ENCODE results near the gene TAS2R60. TPM values are rescaled to one million over a fixed set of nuclear protein-coding genes. Genes with fewer than 3 reads are reported as not detected.

The TAS2R60 gene
- total RNA-seq, 1 donor from 2014 or later, result not detected

DNA sequence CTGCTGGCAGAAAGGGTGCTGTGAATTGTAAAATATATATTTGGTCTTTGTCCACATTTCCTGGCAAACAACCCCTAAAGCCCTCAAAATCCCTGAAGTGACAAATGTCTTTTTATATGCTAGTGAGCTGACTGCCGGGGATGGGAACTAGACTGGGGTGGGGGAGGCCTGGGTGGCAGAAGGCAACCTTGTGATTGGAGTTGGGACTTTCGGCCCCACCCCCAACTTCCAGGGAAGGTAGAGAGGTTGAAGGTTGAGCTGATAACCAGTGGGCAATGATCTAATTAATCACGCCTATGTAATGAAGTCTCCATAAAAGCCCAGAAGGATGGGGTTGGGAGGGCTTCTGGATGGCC lies 37.3 kb upstream of the TAS2R60 start:
- no peaks in the 10 kb centered on the region for H3K79me2 ChIP-seq (ENCODE audit: insufficient read depth, low read length)
- no peak for TF ChIP-seq CTCF (IDR thresholded peaks at IDR 0.05; ENCODE audit: insufficient read depth, low read depth, low read length)
- TF ChIP-seq EZH2 (IDR thresholded peaks at IDR 0.05; ENCODE audit: insufficient read depth, low read length), result no peak
- no peak overlapping the region for H3K9ac ChIP-seq (ENCODE audit: low read length)
- no peak overlapping the region for H3K4me3 Mint-ChIP-seq (ENCODE audit: unreplicated experiment)
- H3K9me3 ChIP-seq (ENCODE audit: insufficient read depth, low read depth, low read length), result no peaks in the 10 kb centered on the region
- H3K36me3 ChIP-seq (ENCODE audit: insufficient read depth, low read length), result no peaks in the 10 kb centered on the region
- peaks cover 11% of the 10 kb centered on the region for H3K4me1 ChIP-seq (ENCODE audit: insufficient read depth, low read length)
- H3K9me3 Mint-ChIP-seq (ENCODE audit: unreplicated experiment), result no peaks in the 10 kb centered on the region
- FAIRE-seq (no peak), DNase-seq (ENCODE audit: low read depth) (no peak)
- H3K27ac ChIP-seq (ENCODE audit: low read depth, low read length), result no peak overlapping the region
- no peak overlapping the region for H2AFZ ChIP-seq (ENCODE audit: low read depth, low read length)
- no peaks in the 10 kb centered on the region for H4K20me1 ChIP-seq (ENCODE audit: insufficient read depth, low read length)
- H3K27ac Mint-ChIP-seq (ENCODE audit: unreplicated experiment), result no peak overlapping the region
- H3K27me3 ChIP-seq (ENCODE audit: insufficient read depth, low read length), result peaks cover 12% of the 10 kb centered on the region
- peaks cover 4% of the 10 kb centered on the region for H3K36me3 Mint-ChIP-seq (ENCODE audit: low read depth, unreplicated experiment)
- H3K27me3 Mint-ChIP-seq (ENCODE audit: low read depth, unreplicated experiment), result peaks cover 14% of the 10 kb centered on the region
- H3K4me2 ChIP-seq (ENCODE audit: low read length), result no peak overlapping the region
- no peak overlapping the region for H3K4me3 ChIP-seq (ENCODE audit: insufficient read depth, low read depth, low read length)
- peaks cover 22% of the 10 kb centered on the region for H3K4me1 Mint-ChIP-seq (ENCODE audit: low read depth, unreplicated experiment)

DNA sequence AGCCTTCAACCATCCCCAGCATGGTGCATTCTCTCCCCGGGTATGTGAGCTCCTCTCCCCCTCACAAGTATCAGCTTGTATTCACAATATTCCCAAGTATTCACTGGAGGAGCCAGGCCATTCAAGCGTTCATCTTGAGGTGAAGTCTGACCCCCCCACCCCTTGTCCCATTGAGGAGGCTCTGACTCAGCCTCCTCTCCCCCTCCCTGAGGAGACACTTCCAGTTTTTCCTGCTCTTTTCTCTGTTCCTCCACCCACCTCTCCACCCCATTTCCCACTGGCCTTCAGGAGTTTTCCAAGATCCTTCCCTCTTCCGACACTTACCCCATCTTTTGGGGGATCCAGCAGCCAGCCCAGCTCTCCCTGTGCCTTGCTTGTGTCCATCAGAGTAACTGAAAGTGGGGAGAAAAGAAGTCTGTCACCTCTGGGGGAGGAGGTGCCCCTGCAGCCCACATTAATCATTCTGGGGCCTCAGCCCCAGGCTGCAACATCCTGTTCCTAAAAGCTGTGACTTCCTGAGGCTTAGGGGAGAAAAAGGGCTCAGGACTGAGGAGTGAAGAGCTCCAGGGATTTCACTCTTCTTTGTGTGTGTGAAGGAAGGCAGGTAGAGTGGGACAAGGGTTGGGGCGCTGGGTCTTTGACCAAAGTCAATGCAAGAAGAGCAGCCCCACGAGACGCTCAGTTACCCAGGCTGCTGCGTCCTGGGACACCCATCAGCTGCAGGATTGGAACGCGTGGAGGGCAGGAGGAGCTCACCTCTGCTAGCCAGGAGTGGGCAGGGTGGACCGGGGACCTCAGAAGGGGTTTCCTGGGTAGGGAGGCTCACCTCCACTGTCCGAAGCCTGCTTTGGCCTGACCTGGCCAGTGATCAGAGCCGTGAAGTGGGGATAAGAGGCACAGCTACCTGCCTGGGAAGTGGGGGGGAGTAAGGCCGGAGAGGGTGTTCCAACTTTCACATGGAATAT lies 35.7 kb upstream of the TAS2R60 start:
- H3K4me1 Mint-ChIP-seq (ENCODE audit: low read depth, unreplicated experiment), result peaks cover 33% of the 10 kb centered on the region
- Histone ChIP-seq H3K27ac (ENCODE audit: low read depth, low read length) (no peak overlapping the region), H3K27me3 (ENCODE audit: insufficient read depth, low read length) (peaks cover 5% of the 10 kb centered on the region), H3K9ac (ENCODE audit: low read length) (no peak overlapping the region), H3K9me3 (ENCODE audit: insufficient read depth, low read depth, low read length) (no peaks in the 10 kb centered on the region), H3K4me1 (ENCODE audit: insufficient read depth, low read length) (peaks cover 11% of the 10 kb centered on the region), H3K79me2 (ENCODE audit: insufficient read depth, low read length) (no peaks in the 10 kb centered on the region), H3K36me3 (ENCODE audit: insufficient read depth, low read length) (no peaks in the 10 kb centered on the region), H4K20me1 (ENCODE audit: insufficient read depth, low read length) (no peaks in the 10 kb centered on the region), H3K4me2 (ENCODE audit: low read length) (peak overlapping the region; percentile 23), H2AFZ (ENCODE audit: low read depth, low read length) (peak overlapping the region; percentile 5), H3K4me3 (ENCODE audit: insufficient read depth, low read depth, low read length) (no peak overlapping the region)
- H3K27ac Mint-ChIP-seq (ENCODE audit: unreplicated experiment), result peak overlapping the region; percentile 55
- H3K27me3 Mint-ChIP-seq (ENCODE audit: low read depth, unreplicated experiment), result peaks cover 11% of the 10 kb centered on the region
- FAIRE-seq (no peak), DNase-seq (ENCODE audit: low read depth) (no peak)
- H3K36me3 Mint-ChIP-seq (ENCODE audit: low read depth, unreplicated experiment), result peaks cover 4% of the 10 kb centered on the region
- H3K9me3 Mint-ChIP-seq (ENCODE audit: unreplicated experiment), result no peaks in the 10 kb centered on the region
- TF ChIP-seq EZH2 (IDR thresholded peaks at IDR 0.05; ENCODE audit: insufficient read depth, low read length) (no peak), CTCF (IDR thresholded peaks at IDR 0.05; ENCODE audit: insufficient read depth, low read depth, low read length) (no peak)
- H3K4me3 Mint-ChIP-seq (ENCODE audit: unreplicated experiment), result peak overlapping the region; percentile 35

GRCh38 chr7:143408252-143408685 lies 35.0 kb upstream of the TAS2R60 start:
- Histone ChIP-seq H3K4me3 (ENCODE audit: insufficient read depth, low read depth, low read length) (no peak overlapping the region), H4K20me1 (ENCODE audit: insufficient read depth, low read length) (no peaks in the 10 kb centered on the region), H3K4me2 (ENCODE audit: low read length) (peak overlapping the region; percentile 23), H3K4me1 (ENCODE audit: insufficient read depth, low read length) (peaks cover 11% of the 10 kb centered on the region), H3K79me2 (ENCODE audit: insufficient read depth, low read length) (no peaks in the 10 kb centered on the region), H3K36me3 (ENCODE audit: insufficient read depth, low read length) (no peaks in the 10 kb centered on the region), H2AFZ (ENCODE audit: low read depth, low read length) (no peak overlapping the region), H3K9ac (ENCODE audit: low read length) (no peak overlapping the region), H3K27ac (ENCODE audit: low read depth, low read length) (no peak overlapping the region), H3K27me3 (ENCODE audit: insufficient read depth, low read length) (peaks cover 5% of the 10 kb centered on the region), H3K9me3 (ENCODE audit: insufficient read depth, low read depth, low read length) (no peaks in the 10 kb centered on the region)
- H3K27ac Mint-ChIP-seq (ENCODE audit: unreplicated experiment), result no peak overlapping the region
- FAIRE-seq (no peak), DNase-seq (ENCODE audit: low read depth) (no peak)
- peaks cover 33% of the 10 kb centered on the region for H3K4me1 Mint-ChIP-seq (ENCODE audit: low read depth, unreplicated experiment)
- peaks cover 11% of the 10 kb centered on the region for H3K27me3 Mint-ChIP-seq (ENCODE audit: low read depth, unreplicated experiment)
- H3K4me3 Mint-ChIP-seq (ENCODE audit: unreplicated experiment), result no peak overlapping the region
- H3K9me3 Mint-ChIP-seq (ENCODE audit: unreplicated experiment), result no peaks in the 10 kb centered on the region
- peaks cover 4% of the 10 kb centered on the region for H3K36me3 Mint-ChIP-seq (ENCODE audit: low read depth, unreplicated experiment)
- TF ChIP-seq CTCF (IDR thresholded peaks at IDR 0.05; ENCODE audit: insufficient read depth, low read depth, low read length), result no peak
- no peak for TF ChIP-seq EZH2 (IDR thresholded peaks at IDR 0.05; ENCODE audit: insufficient read depth, low read length)
